Measurements from ENCODE around the gene NSD1.

NSD1 gene

DNA sequence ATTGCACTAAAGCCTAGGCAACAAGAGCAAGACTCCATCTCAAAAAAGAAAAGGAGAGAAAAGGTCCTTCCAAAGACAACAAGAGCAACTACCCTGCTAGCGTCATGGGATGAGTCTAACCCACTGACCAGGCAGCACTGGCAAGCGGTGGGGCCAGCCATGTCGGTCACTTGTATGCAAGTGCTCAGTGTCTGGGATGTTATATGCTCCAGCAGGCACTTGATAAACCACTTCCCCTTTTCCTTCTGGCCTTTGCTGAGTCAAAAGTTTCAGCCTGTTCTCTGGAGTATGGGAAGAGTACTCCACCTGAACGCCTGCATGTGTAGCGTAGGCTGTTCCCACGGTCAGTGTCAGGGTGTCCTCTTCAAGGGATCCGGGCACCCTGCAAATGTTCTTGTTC is 187.3 kb downstream of the NSD1 start:
- ATAC-seq (ENCODE audit: low read depth) (peak; percentile 56), DNase-seq (ENCODE audit: low spot score in 2 of 2) (no peak)
- Mint-ChIP-seq H3K27me3 (no peaks in the 10 kb centered on the region), H3K4me3 (no peak overlapping the region), H3K4me1 (peaks cover 9% of the 10 kb centered on the region), H3K36me3 (peaks cover 10% of the 10 kb centered on the region), H3K9me3 (peaks cover 2% of the 10 kb centered on the region), H3K27ac (no peak overlapping the region)

- H3K4me1 Mint-ChIP-seq: peaks cover 5% of the 10 kb centered on the region
- no peak for ATAC-seq (ENCODE audit: low read depth)
Measured at GRCh38 chr5:177325868-177326381, 192.4 kb downstream of the NSD1 start.

DNA sequence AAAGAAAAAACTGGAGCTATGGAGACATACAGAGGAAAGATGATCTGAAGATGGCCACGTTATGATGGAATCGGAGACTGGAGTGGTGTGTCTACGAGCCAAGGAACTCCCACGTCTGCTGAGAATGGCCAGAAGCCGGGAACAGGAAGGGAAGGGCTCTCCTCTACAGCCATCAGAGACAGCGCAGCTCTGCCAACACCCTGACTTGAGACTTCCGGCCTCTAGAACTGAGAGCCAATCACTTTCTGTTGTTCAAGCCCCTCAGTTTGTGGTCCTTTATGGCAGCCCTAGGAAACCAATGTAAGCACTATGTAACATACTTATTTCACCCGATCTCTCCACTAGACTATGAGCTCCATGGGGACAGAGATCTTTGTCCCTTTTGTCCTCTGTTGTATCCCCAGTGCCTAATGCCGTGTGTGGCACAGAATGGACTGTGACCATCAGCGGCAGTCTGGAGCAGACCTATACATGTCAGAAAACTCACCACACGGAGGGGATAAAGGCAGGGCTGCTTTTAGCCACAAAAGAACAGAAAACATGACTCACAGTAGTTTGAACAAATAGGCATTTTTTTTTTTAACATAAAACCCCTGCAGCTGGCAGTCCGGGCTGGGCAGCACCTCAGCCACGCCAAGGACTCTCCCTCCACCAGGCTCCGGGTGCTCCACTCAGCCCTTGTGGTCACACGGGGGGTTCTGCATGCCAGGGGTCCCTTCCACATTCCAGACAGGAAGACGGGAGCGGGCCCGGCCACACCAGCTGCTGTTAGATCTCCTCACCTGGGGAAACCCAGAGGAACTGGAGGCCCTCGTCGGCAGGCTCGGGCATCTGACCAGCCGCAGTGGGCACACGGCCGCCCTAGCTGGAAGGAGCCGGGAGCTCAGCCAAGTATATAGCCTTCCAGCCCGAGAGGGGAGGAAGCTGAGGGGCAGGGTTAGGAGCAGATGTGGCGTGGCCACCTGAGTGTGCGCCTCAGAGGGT is 194.3 kb downstream of the NSD1 start:
- peaks cover 2% of the 10 kb centered on the region for H3K4me1 Mint-ChIP-seq
- no peak overlapping the region for H3K4me3 Mint-ChIP-seq
- H3K9me3 Mint-ChIP-seq: no peaks in the 10 kb centered on the region
- ATAC-seq (ENCODE audit: low read depth) (no peak), DNase-seq (ENCODE audit: low spot score in 2 of 2) (no peak)
- H3K36me3 Mint-ChIP-seq: peaks cover 13% of the 10 kb centered on the region
- H3K27ac Mint-ChIP-seq: no peak overlapping the region
- no peaks in the 10 kb centered on the region for H3K27me3 Mint-ChIP-seq

More at GRCh38 chr5:177325868-177326381, 192.4 kb downstream of the NSD1 start:
- Mint-ChIP-seq H3K27ac (no peak overlapping the region), H3K27me3 (no peaks in the 10 kb centered on the region), H3K9me3 (no peaks in the 10 kb centered on the region), H3K36me3 (peaks cover 12% of the 10 kb centered on the region), H3K4me3 (no peak overlapping the region)
- DNase-seq (ENCODE audit: low spot score in 2 of 2): no peak

- no peak for ATAC-seq (ENCODE audit: low read depth)
- no peaks in the 10 kb centered on the region for H3K9me3 Mint-ChIP-seq
- no peak overlapping the region for H3K4me3 Mint-ChIP-seq
- DNase-seq (ENCODE audit: low spot score in 2 of 2): no peak
- no peaks in the 10 kb centered on the region for H3K27me3 Mint-ChIP-seq
- H3K36me3 Mint-ChIP-seq: peaks cover 16% of the 10 kb centered on the region
- H3K4me1 Mint-ChIP-seq: peaks cover 2% of the 10 kb centered on the region
- H3K27ac Mint-ChIP-seq: no peak overlapping the region
Measured at GRCh38 chr5:177328545-177329231, 195.1 kb downstream of the NSD1 start.

DNA sequence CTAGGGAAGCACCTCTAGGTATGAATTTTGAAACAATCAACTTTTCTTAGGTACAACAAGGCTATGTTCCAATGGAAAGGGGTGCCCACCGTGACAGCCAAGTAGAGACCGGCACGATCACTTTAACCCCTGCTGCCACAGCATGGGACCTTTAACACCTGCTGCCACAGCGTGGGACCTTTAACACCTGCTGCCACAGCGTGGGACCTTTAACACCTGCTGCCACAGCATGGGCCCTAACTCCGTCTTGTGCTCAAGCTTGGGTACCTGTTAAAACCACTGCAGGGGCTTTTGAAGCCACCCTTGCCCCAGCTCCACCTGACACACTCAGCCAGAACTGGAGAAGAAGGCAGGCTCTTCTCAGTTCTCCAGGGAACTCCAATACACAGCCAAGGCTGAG is 196.3 kb downstream of the NSD1 start:
- no peak for DNase-seq (ENCODE audit: low spot score in 2 of 2)
- Mint-ChIP-seq H3K36me3 (peaks cover 20% of the 10 kb centered on the region), H3K27me3 (no peaks in the 10 kb centered on the region), H3K4me1 (peaks cover 2% of the 10 kb centered on the region), H3K4me3 (no peak overlapping the region), H3K9me3 (no peaks in the 10 kb centered on the region), H3K27ac (no peak overlapping the region)
- ATAC-seq (ENCODE audit: low read depth): no peak

DNA sequence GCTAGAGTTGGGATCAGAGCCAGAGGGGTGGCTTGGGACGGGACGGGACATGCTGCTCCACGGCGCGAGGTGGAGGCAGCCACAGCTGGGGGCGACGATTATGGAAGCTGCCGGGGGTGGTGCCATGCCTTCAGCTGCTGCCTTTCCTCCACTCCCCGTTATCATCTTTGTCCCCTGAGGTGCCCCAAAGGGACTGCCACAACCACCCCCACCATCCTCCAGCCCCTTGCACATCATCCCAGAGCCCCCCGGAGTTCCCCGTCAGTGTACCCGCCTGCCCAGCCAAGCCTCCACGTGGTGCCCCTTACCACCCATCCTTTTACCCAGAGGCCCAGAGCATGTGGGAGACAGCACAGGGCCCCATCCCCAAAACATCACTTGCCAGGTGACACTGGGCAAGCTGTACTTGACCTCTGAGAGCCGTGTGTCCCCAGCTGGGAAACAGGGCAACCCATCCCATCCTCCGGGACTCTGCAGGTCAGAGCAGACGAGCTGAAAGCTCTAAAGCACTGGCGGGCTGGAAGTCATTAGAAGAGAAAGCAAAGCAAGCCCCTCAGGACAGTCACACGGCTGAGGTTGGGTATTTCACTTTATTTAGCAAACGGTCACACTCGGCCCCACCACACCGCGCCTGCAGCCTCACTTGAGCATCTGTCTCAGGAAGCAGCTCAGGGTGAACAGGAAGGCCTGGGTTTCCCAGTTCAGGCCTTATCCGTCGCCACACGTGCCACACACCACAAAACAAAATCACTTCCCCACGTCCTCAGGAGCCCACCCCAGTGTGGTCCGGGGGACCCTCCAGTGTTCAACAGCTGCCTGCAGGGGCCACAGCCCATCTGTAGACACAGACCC is 197.6 kb downstream of the NSD1 start:
- Mint-ChIP-seq H3K4me1 (peaks cover 2% of the 10 kb centered on the region), H3K27ac (no peak overlapping the region), H3K27me3 (no peaks in the 10 kb centered on the region), H3K4me3 (no peak overlapping the region), H3K9me3 (no peaks in the 10 kb centered on the region), H3K36me3 (peaks cover 26% of the 10 kb centered on the region)
- ATAC-seq (ENCODE audit: low read depth) (no peak), DNase-seq (ENCODE audit: low spot score in 2 of 2) (no peak)

- Mint-ChIP-seq H3K9me3 (no peaks in the 10 kb centered on the region), H3K36me3 (peaks cover 29% of the 10 kb centered on the region), H3K27me3 (no peaks in the 10 kb centered on the region), H3K27ac (no peak overlapping the region), H3K4me3 (no peak overlapping the region), H3K4me1 (peaks cover 2% of the 10 kb centered on the region)
- ATAC-seq (ENCODE audit: low read depth): no peak
- no peak for DNase-seq (ENCODE audit: low spot score in 2 of 2)
Measured at GRCh38 chr5:177332031-177332895, 198.7 kb downstream of the NSD1 start.

DNA sequence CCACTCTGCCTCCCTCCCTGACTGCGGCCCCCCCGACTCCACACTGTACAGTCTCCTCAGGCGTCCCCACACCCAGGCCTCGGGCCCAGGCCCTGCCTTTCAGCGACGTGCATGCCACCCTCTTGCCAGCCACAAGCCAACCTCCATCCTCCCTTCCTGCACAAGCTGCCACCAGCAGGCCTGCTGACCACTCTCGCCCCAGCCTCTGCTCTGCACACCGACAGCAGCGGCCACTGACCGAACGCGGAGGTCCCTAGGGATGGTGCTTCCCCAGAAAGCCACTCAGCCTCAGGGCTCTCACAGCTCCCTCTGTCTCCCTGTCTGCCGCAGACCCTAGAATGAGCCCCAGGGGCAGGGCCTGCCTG is 199.3 kb downstream of the NSD1 start:
- Mint-ChIP-seq H3K36me3 (peaks cover 29% of the 10 kb centered on the region), H3K4me1 (peaks cover 2% of the 10 kb centered on the region), H3K4me3 (no peak overlapping the region), H3K27me3 (no peaks in the 10 kb centered on the region), H3K9me3 (no peaks in the 10 kb centered on the region), H3K27ac (no peak overlapping the region)
- DNase-seq (ENCODE audit: low spot score in 2 of 2) (no peak), ATAC-seq (ENCODE audit: low read depth) (no peak)

GRCh38 chr5:177333420-177334154 is 200.0 kb downstream of the NSD1 start:
- ATAC-seq (ENCODE audit: low read depth) (no peak), DNase-seq (ENCODE audit: low spot score in 2 of 2) (no peak)
- Mint-ChIP-seq H3K27me3 (no peaks in the 10 kb centered on the region), H3K4me3 (no peak overlapping the region), H3K36me3 (peaks cover 29% of the 10 kb centered on the region), H3K27ac (no peak overlapping the region), H3K9me3 (no peaks in the 10 kb centered on the region), H3K4me1 (peaks cover 2% of the 10 kb centered on the region)

DNA sequence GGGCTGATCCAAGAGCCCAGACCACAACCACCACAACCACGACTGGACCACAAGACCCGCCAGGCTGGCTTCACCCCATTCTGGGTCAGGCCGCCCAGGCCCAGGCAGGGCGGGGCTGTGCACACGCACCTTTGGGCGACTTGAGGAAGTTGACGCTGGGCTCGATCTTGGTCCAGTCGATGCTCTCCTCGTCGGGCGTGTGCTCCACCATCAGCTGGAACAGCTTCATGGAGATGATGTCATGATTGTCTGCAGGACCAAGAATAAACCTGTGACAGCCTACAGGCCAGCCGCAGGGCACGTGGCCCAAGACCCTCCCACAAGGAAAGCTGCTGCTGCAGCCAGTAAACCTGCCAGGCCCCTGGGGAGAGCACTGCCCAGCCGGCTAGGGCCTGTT is 200.6 kb downstream of the NSD1 start:
- DNase-seq (ENCODE audit: low spot score in 2 of 2) (no peak), ATAC-seq (ENCODE audit: low read depth) (no peak)
- peaks cover 2% of the 10 kb centered on the region for H3K4me1 Mint-ChIP-seq
- H3K27me3 Mint-ChIP-seq: no peaks in the 10 kb centered on the region
- no peaks in the 10 kb centered on the region for H3K9me3 Mint-ChIP-seq
- H3K27ac Mint-ChIP-seq: no peak overlapping the region
- no peak overlapping the region for H3K4me3 Mint-ChIP-seq
- H3K36me3 Mint-ChIP-seq: peaks cover 29% of the 10 kb centered on the region

- no peak overlapping the region for H3K4me3 Mint-ChIP-seq
- ATAC-seq (ENCODE audit: low read depth) (no peak), DNase-seq (ENCODE audit: low spot score in 2 of 2) (no peak)
- H3K4me1 Mint-ChIP-seq: peaks cover 9% of the 10 kb centered on the region
- H3K27ac Mint-ChIP-seq: no peak overlapping the region
- H3K9me3 Mint-ChIP-seq: no peaks in the 10 kb centered on the region
- no peaks in the 10 kb centered on the region for H3K27me3 Mint-ChIP-seq
- H3K36me3 Mint-ChIP-seq: peaks cover 36% of the 10 kb centered on the region
Measured at GRCh38 chr5:177334781-177335700, 201.5 kb downstream of the NSD1 start.

DNA sequence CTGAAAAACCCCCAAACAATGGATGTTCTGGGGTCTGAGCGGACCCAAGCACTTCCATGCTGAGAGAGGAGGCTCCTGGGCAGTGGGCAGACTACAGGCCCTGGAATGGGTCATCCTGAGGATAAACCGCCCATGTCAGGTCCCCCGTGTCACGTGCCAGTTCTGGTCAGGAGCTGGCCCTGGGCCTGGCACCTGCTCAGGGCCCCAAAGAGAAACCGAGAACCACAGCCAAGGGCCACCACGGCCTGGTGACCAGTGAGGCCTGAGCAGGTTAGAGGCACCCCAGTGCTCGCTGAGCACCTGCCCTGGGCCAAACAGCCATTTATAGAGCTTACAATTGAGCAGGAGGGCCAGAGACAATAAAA is 202.1 kb downstream of the NSD1 start:
- Mint-ChIP-seq H3K9me3 (no peaks in the 10 kb centered on the region), H3K27ac (no peak overlapping the region), H3K36me3 (peaks cover 32% of the 10 kb centered on the region), H3K4me3 (no peak overlapping the region), H3K4me1 (peaks cover 9% of the 10 kb centered on the region), H3K27me3 (no peaks in the 10 kb centered on the region)
- no peak for ATAC-seq (ENCODE audit: low read depth)
- DNase-seq (ENCODE audit: low spot score in 2 of 2): no peak

All from memory B cell (primary cell).